SH-SY5Y (cell line): Measurements from ENCODE around the gene TFPI.

ENCODE experiments used
- GATA2 ChIP-seq: IDR thresholded peaks from 2 replicates; pipeline ENCODE4 v1.6.1; 2011; ENCODE audit warnings: mild to moderate bottlenecking, low read depth, low read length
- GATA3 ChIP-seq: IDR thresholded peaks from 2 replicates; pipeline ENCODE4 v1.6.1; 2011; ENCODE audit warnings: low read depth, mild to moderate bottlenecking, low read length, moderate library complexity

GRCh38 chr2:187554704-187555082, 458 bp upstream of the TFPI start:
- TF ChIP-seq GATA2 (no peak), GATA3 (no peak)
